Stimulated activated effector memory CD8-positive, alpha-beta T cell treated with anti-CD3 and anti-CD28 coated beads, Interleukin-12 subunit alpha, Interleukin-12 subunit beta, amount 100 ng/mL, for 72 hours (primary cell): ENCODE results near the gene SMIM24.
"Not testable (repeated sequence)": the region's sequence is repeated elsewhere in the genome, so short reads cannot be mapped to it uniquely, and the experiment has no call there.

ENCODE experiments used
- ATAC-seq: fragments of 150-1000 bp; cut with Tn5 transposase; 2 replicates; pipeline ENCODE4 v1.10.0; 2021
- DNase-seq, 2 donors: peaks; one replicate each; pipeline ENCODE4 v3.0.0; 2021 to 2022; ENCODE audit warnings: low spot score in 2 of 2
- H3K27ac Mint-ChIP-seq: one replicate; pipeline ENCODE4 v1.8.0; 2022; ENCODE audit warnings: mild to moderate bottlenecking, mixed read lengths
- H3K36me3 Mint-ChIP-seq: one replicate; pipeline ENCODE4 v1.8.0; 2022; ENCODE audit warnings: mild to moderate bottlenecking, mixed read lengths
- H3K4me1 Mint-ChIP-seq: one replicate; pipeline ENCODE4 v1.8.0; 2022; ENCODE audit warnings: mixed read lengths
- H3K4me3 Mint-ChIP-seq: one replicate; pipeline ENCODE4 v1.8.0; 2022; ENCODE audit warnings: mild to moderate bottlenecking, mixed read lengths
- H3K9me3 Mint-ChIP-seq: one replicate; pipeline ENCODE4 v1.8.0; 2022; ENCODE audit warnings: mixed read lengths

Gene SMIM24

GRCh38 chr19:3480383-3481091 lies at the start of gene SMIM24:
SMIM24 (minus strand) TSS chr19:3480525; CDS start chr19:3480463, 62 bp downstream.
- no peak within 1 kb of the TSS for H3K27ac Mint-ChIP-seq
- H3K9me3 Mint-ChIP-seq = no peaks in the 10 kb centered on the region
- ATAC-seq = no peak
- peak within 1 kb of the TSS; percentile 67 for H3K4me3 Mint-ChIP-seq
- peaks cover 27% of the 10 kb centered on the region for H3K4me1 Mint-ChIP-seq
- peaks cover 6% of the 10 kb centered on the region for H3K36me3 Mint-ChIP-seq
- DNase-seq = no peak

DNA sequence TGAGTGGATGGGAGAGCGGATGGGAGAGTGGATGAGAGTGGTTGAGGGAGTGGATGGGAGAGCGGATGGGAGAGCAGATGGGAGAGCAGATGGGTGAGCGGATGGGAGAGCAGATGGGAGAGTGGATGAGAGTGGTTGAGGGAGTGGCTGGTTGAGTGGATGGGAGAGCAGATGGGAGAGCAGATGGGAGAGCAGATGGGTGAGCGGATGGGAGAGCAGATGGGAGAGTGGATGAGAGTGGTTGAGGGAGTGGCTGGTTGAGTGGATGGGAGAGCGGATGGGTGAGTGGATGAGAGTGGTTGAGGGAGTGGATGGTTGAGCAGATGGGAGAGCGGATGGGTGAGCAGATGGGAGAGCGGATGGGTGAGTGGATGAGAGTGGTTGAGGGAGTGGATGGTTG lies 49.0 kb upstream of the SMIM24 start:
- H3K27ac Mint-ChIP-seq, H3K4me1 Mint-ChIP-seq, DNase-seq, H3K4me3 Mint-ChIP-seq, ATAC-seq, H3K9me3 Mint-ChIP-seq: not testable (repeated sequence)
- H3K36me3 Mint-ChIP-seq = peaks cover 36% of the 10 kb centered on the region

DNA sequence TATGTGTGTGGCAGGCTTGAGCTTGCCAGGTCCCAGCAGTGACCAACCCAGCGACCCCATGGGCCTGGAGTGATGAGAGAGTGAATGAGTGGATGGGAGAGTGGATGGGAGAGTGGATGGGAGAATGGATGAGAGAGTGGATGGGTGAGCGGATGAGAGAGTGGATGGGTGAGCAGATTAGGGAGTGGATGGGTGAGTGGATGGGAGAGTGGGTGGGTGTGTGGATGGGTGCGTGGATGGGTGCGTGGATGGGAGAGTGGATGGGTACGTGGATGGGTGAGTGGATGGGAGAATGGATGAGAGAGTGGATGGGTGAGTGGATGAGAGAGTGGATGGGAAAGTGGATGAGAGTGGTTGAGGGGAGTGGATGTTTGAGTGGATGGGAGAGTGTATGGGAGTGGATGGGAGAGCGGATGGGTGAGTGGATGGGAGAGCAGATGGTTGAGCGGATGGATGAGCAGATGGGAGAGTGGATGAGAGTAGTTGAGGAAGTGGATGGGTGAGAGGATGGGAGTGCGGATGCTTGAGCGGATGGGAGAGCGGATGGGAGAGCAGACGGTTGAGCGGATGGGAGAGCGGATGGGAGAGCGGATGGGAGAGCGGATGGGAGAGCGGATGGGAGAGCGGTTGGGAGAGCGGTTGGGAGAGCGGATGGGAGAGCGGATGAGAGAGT lies 48.4 kb upstream of the SMIM24 start:
- ATAC-seq = no peak
- DNase-seq = no peak
- no peak overlapping the region for H3K4me3 Mint-ChIP-seq
- no peaks in the 10 kb centered on the region for H3K9me3 Mint-ChIP-seq
- peaks cover 36% of the 10 kb centered on the region for H3K36me3 Mint-ChIP-seq
- peaks cover 5% of the 10 kb centered on the region for H3K4me1 Mint-ChIP-seq
- no peak overlapping the region for H3K27ac Mint-ChIP-seq

- no peaks in the 10 kb centered on the region for H3K9me3 Mint-ChIP-seq
- peaks cover 7% of the 10 kb centered on the region for H3K4me1 Mint-ChIP-seq
- peaks cover 35% of the 10 kb centered on the region for H3K36me3 Mint-ChIP-seq
- no peak overlapping the region for H3K4me3 Mint-ChIP-seq
- H3K27ac Mint-ChIP-seq = no peak overlapping the region
- no peak for ATAC-seq
- no peak for DNase-seq
Measured at GRCh38 chr19:3528080-3528479, 47.8 kb upstream of the SMIM24 start.

DNA sequence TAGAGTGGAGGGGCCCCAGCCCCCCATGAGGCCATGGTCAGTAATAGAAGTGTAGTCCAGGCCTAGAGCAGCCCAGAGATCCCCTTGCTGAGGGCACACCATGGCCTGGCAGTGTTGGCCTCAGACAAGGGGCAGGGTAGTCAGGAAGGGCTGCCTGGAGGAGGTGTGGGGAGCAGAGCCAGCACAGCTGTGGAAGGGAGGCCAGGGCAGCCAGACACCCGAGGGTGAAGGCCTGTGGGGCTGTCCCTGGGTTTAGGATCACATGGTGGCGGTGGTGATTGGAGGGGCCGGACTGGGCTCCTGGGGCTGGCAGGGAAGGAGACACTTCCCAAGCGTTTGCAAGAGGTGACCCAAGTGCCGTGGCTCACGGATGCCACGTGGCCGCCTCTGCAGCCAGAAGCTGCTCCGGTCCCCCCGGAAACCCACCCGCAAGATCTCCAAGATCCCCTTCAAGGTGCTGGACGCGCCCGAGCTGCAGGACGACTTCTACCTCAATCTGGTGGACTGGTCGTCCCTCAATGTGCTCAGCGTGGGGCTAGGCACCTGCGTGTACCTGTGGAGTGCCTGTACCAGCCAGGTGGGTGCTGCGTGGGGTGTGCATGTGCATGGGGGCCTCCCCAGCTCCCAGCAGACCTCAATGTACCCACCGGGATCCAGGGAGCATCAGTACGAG lies 47.0 kb upstream of the SMIM24 start:
- DNase-seq = no peak
- no peak for ATAC-seq
- H3K4me3 Mint-ChIP-seq = no peak overlapping the region
- H3K9me3 Mint-ChIP-seq = no peaks in the 10 kb centered on the region
- H3K4me1 Mint-ChIP-seq = peaks cover 8% of the 10 kb centered on the region
- peaks cover 30% of the 10 kb centered on the region for H3K36me3 Mint-ChIP-seq
- no peak overlapping the region for H3K27ac Mint-ChIP-seq

- H3K4me3 Mint-ChIP-seq = no peak overlapping the region
- H3K36me3 Mint-ChIP-seq = peaks cover 35% of the 10 kb centered on the region
- no peaks in the 10 kb centered on the region for H3K9me3 Mint-ChIP-seq
- H3K4me1 Mint-ChIP-seq = peaks cover 12% of the 10 kb centered on the region
- no peak for DNase-seq
- no peak for ATAC-seq
- no peak overlapping the region for H3K27ac Mint-ChIP-seq
Measured at GRCh38 chr19:3526507-3527237, 46.3 kb upstream of the SMIM24 start.

DNA sequence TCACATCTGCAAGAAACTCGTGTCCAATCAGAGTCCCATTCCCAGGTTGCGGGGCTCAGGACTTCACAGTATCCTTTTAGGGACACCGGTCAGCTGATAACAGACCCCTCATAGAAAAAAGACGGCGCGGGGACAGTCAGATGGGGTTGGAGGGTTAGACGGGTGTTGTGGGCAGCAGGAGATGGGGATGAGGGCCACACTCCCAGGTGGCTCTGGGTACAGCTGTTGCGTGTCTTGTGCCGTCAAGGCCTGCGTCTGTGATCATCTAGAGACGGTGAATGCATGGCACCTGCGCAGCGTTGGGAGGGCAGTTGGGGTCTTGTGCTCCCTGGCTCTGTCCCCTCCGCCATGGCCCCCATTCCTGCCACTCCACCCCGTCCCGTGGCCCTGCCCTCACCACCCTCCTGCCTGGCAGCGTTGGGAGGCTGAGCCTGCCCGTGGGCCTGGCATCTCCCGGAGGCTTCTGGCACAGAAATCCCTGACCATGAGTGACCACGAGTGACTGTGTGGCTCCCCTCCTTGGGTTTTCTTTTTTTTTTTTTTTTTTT lies 44.7 kb upstream of the SMIM24 start:
- DNase-seq (no peak), ATAC-seq (no peak)
- H3K4me1 Mint-ChIP-seq = peaks cover 15% of the 10 kb centered on the region
- H3K4me3 Mint-ChIP-seq = no peak overlapping the region
- H3K27ac Mint-ChIP-seq = no peak overlapping the region
- H3K36me3 Mint-ChIP-seq = peaks cover 45% of the 10 kb centered on the region
- no peaks in the 10 kb centered on the region for H3K9me3 Mint-ChIP-seq

GRCh38 chr19:3524078-3524842 lies 43.9 kb upstream of the SMIM24 start:
- Mint-ChIP-seq H3K36me3 (peaks cover 45% of the 10 kb centered on the region), H3K9me3 (no peaks in the 10 kb centered on the region), H3K27ac (no peak overlapping the region), H3K4me3 (no peak overlapping the region), H3K4me1 (peaks cover 21% of the 10 kb centered on the region)
- ATAC-seq (no peak), DNase-seq (no peak)

GRCh38 chr19:3523361-3524077 lies 43.2 kb upstream of the SMIM24 start:
- no peaks in the 10 kb centered on the region for H3K9me3 Mint-ChIP-seq
- DNase-seq (no peak), ATAC-seq (no peak)
- H3K4me1 Mint-ChIP-seq = peaks cover 21% of the 10 kb centered on the region
- H3K27ac Mint-ChIP-seq = no peak overlapping the region
- no peak overlapping the region for H3K4me3 Mint-ChIP-seq
- peaks cover 45% of the 10 kb centered on the region for H3K36me3 Mint-ChIP-seq

- H3K27ac Mint-ChIP-seq = peak overlapping the region; percentile 61
- DNase-seq (no peak), ATAC-seq (no peak)
- H3K4me3 Mint-ChIP-seq = no peak overlapping the region
- peaks cover 45% of the 10 kb centered on the region for H3K36me3 Mint-ChIP-seq
- peaks cover 21% of the 10 kb centered on the region for H3K4me1 Mint-ChIP-seq
- no peaks in the 10 kb centered on the region for H3K9me3 Mint-ChIP-seq
Measured at GRCh38 chr19:3522421-3523360, 42.4 kb upstream of the SMIM24 start.

GRCh38 chr19:3521104-3521445 lies 40.8 kb upstream of the SMIM24 start:
- peaks cover 38% of the 10 kb centered on the region for H3K36me3 Mint-ChIP-seq
- no peak overlapping the region for H3K4me3 Mint-ChIP-seq
- no peaks in the 10 kb centered on the region for H3K9me3 Mint-ChIP-seq
- DNase-seq (no peak), ATAC-seq (no peak)
- H3K4me1 Mint-ChIP-seq = peaks cover 32% of the 10 kb centered on the region
- H3K27ac Mint-ChIP-seq = no peak overlapping the region

DNA sequence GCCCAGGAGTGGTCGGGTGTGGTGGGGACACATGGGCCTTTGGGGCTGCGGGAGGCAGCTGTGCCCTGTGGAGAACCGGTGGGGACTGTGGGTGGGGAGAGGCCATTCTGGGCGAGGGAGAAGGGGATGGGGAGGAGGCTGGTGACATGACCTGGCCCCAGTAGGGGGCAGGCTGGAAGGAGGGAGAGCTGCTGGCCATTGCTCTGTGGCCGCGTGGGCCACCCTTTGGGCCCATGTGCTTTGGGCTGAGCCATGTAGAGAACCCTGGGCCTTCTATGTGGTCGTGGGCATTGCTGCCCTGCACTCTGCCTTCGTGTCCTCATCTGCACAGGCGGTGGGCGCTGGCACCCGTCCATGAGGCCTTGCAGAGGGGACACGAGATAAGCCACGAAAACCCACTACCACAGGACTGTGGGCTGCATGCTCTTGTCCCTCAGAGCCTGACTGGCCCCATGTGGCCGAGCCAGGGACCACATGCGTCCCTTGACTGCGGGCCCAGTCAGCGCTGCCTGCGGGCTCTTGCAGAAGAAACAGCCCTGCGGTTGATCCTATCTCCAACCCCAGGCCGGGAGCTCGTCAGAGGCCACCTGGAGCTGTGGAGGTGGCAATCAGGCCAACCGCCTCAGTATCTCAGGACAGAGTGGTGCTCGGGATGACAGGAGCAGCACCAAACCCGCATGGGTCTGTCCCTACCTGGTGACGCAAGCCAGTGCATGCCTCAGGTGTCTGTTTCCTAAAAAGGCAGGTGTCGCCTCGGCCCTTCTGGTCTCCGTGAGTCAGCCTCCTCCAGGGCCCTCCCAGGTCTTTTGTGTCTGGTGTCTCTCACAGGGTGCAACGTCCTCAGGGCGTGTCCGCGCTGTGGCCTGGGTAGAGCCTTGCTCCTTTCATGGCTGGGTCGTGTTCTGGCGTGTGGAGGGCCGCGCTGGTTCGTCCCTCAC lies 40.1 kb upstream of the SMIM24 start:
- DNase-seq (no peak), ATAC-seq (no peak)
- no peak overlapping the region for H3K4me3 Mint-ChIP-seq
- peaks cover 35% of the 10 kb centered on the region for H3K4me1 Mint-ChIP-seq
- peaks cover 38% of the 10 kb centered on the region for H3K36me3 Mint-ChIP-seq
- peak overlapping the region; percentile 20 for H3K27ac Mint-ChIP-seq
- H3K9me3 Mint-ChIP-seq = no peaks in the 10 kb centered on the region
